Ovary (tissue), 3 donors: ENCODE measurements around the gene ADARB2.

ENCODE experiments used
- POLR2A ChIP-seq: fragments of 450-650 bp; IDR thresholded peaks from one replicate; pipeline ENCODE4 v1.6.1; 2017; ENCODE audit warnings: antibody characterized with exemption, mild to moderate bottlenecking, moderate library complexity
- TF ChIP-seq, protein P1 (sequence below), 3 donors: fragments of 450-650 bp in 2 of 3; fragments of 200-600 bp in 1 of 3; IDR thresholded peaks; one replicate each; pipeline versions ENCODE4 v1.5.1 to v1.8.0; 2016 to 2022; ENCODE audit warnings: antibody characterized with exemption in 3 of 3, mild to moderate bottlenecking in 1 of 3
- donor health status: DM: no; HTN: no; CAD: no.

DNA sequence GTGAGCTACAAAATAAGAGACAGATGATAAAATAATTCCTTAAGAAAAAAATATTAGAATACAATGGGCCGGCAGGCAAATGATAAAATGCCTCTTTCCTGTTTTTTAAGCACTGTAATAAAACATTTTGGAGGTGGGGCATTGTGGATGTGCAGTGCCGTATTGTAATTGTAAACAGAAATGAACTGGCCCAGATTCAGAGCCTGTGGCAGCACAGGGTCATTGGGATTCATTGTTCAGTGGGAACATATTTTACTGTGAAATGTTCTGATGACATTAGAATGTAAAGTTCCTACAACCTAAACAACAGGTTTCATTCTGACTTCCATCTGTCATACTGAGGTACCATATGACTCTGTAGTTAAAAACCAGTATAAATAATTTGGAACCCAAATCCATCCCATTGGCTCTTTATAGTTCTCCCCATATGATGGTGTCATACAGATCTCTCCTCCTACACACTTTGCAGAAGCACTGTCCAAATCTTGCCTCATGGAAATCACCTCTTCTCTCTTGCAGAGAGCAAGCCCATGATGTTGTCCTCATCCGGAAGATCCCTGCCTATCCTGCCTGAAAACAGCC, 416.5 kb downstream of the ADARB2 start:
- TF ChIP-seq POLR2A, result no peak
- TF ChIP-seq, protein P1, sequence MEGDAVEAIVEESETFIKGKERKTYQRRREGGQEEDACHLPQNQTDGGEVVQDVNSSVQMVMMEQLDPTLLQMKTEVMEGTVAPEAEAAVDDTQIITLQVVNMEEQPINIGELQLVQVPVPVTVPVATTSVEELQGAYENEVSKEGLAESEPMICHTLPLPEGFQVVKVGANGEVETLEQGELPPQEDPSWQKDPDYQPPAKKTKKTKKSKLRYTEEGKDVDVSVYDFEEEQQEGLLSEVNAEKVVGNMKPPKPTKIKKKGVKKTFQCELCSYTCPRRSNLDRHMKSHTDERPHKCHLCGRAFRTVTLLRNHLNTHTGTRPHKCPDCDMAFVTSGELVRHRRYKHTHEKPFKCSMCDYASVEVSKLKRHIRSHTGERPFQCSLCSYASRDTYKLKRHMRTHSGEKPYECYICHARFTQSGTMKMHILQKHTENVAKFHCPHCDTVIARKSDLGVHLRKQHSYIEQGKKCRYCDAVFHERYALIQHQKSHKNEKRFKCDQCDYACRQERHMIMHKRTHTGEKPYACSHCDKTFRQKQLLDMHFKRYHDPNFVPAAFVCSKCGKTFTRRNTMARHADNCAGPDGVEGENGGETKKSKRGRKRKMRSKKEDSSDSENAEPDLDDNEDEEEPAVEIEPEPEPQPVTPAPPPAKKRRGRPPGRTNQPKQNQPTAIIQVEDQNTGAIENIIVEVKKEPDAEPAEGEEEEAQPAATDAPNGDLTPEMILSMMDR (IDR thresholded peaks at IDR 0.05), result no peak
